A549 (cell line): ENCODE results near the gene KIF3A. TPM values are rescaled to one million over a fixed set of nuclear protein-coding genes. Genes with fewer than 3 reads are reported as not detected.

Experiments
- ATAC-seq, 2 experiments: fragments of 200-7000 bp in 1 of 2; fragments of >200 bp in 1 of 2; cut with Nextera tagmentation in 1 of 2; cut with Tn5 transposase in 1 of 2; 3 replicates each; pipeline versions ENCODE4 v1.8.0 to v1.9.1; 2018 to 2020; ENCODE audit warnings: mild to moderate bottlenecking in 1 of 2, moderate library complexity in 1 of 2
- CTCF ChIA-PET: fragments of 300-600 bp; sonication (Branson Sonifier 250); formaldehyde crosslinking; extraction: SDS; loops from one replicate; lab custom pipeline; 2021; ENCODE audit warnings: antibody characterized with exemption, inconsistent platforms; lab: Yijun Ruan, JAX
- POLR2A ChIA-PET: fragments of 350-600 bp; formaldehyde crosslinking; extraction: SDS; loops from one replicate; lab custom pipeline; 2021; ENCODE audit warnings: antibody characterized with exemption, inconsistent platforms; lab: Yijun Ruan, JAX
- DNase-seq, 2 experiments: peaks; one replicate each; pipeline versions ENCODE4 v3.0.0 to v3.0.0-alpha.2; 2011 to 2016; ENCODE audit warnings: low read depth in 1 of 2, low spot score in 1 of 2
- FAIRE-seq: peaks from 2 replicates; lab custom pipeline; 2011; peaks lifted over from hg19 to GRCh38; lab: Jason Lieb, UNC
- H3K27ac ChIP-seq, 2 experiments: fragments of >200 bp; sonication (Bioruptor Twin); formaldehyde crosslinking; 3 replicates each; pipeline ENCODE4 v1.5.1; 2016 to 2017
- H3K4me1 ChIP-seq: fragments of >200 bp; sonication (Bioruptor Twin); formaldehyde crosslinking; 3 replicates; pipeline ENCODE4 v1.6.1; 2016
- H3K4me2 ChIP-seq: fragments of >200 bp; sonication (Bioruptor Twin); formaldehyde crosslinking; 3 replicates; pipeline ENCODE4 v1.6.1; 2016
- H3K4me3 ChIP-seq: fragments of >200 bp; sonication (Bioruptor Twin); formaldehyde crosslinking; 3 replicates; pipeline ENCODE4 v1.5.1; 2016
- H3K9me3 ChIP-seq: fragments of >200 bp; sonication (Bioruptor Twin); formaldehyde crosslinking; 3 replicates; pipeline ENCODE4 v1.6.1; 2016
- BCL3 ChIP-seq: fragments of >200 bp; sonication (Bioruptor Twin); formaldehyde crosslinking; IDR thresholded peaks from 3 replicates; pipeline ENCODE4 v1.6.1; 2016
- CBX2 ChIP-seq: fragments of 200-600 bp; sonication (generic); IDR thresholded peaks from 2 replicates; pipeline ENCODE4 v1.6.1; 2016; ENCODE audit warnings: low read depth, mild to moderate bottlenecking, borderline replicate concordance
- CEBPB ChIP-seq, 2 experiments: fragments of >200 bp in 1 of 2; sonication (Bioruptor Twin) in 1 of 2; formaldehyde crosslinking in 1 of 2; IDR thresholded peaks; 2 replicates each; pipeline ENCODE4 v1.6.1; 2012 to 2016
- EHF ChIP-seq: fragments of 250-450 bp; sonication (Bioruptor Pico); IDR thresholded peaks from 2 replicates; pipeline ENCODE4 v1.5.0; 2020; ENCODE audit warnings: mild to moderate bottlenecking
- EP300 ChIP-seq, 2 experiments: fragments of >200 bp; sonication (Bioruptor Twin); formaldehyde crosslinking; IDR thresholded peaks; 2 replicates in 1 of 2; 3 replicates in 1 of 2; pipeline ENCODE4 v1.6.1; 2016 to 2017
- HDAC2 ChIP-seq: fragments of 200-600 bp; sonication (generic); IDR thresholded peaks from 2 replicates; pipeline ENCODE4 v1.6.1; 2016
- HOXB13 ChIP-seq: fragments of 250-450 bp; sonication (Bioruptor Pico); IDR thresholded peaks from 2 replicates; pipeline ENCODE4 v1.5.0; 2020; ENCODE audit warnings: low read depth, mild to moderate bottlenecking, moderate library complexity
- HOXB5 ChIP-seq: fragments of 250-450 bp; sonication (Bioruptor Pico); IDR thresholded peaks from 2 replicates; pipeline ENCODE4 v1.5.0; 2020; ENCODE audit warnings: mild to moderate bottlenecking, moderate library complexity
- JUNB ChIP-seq: fragments of >200 bp; sonication (Bioruptor Twin); formaldehyde crosslinking; IDR thresholded peaks from 2 replicates; pipeline ENCODE4 v1.6.1; 2016
- MAZ ChIP-seq: fragments of 150-350 bp; IDR thresholded peaks from 2 replicates; pipeline ENCODE4 v1.6.1; 2014; ENCODE audit warnings: antibody characterized with exemption, low read depth, low read length, borderline replicate concordance
- NFE2L2 ChIP-seq: fragments of 150-350 bp; conservative IDR thresholded peaks from 2 replicates; pipeline ENCODE4 v1.6.1; 2014; ENCODE audit warnings: low read length
- NPAS2 ChIP-seq: fragments of 250-450 bp; sonication (Bioruptor Pico); IDR thresholded peaks from 2 replicates; pipeline ENCODE4 v1.8.0; 2022; ENCODE audit warnings: mild to moderate bottlenecking, moderate library complexity, borderline replicate concordance
- PBX3 ChIP-seq: IDR thresholded peaks from 2 replicates; pipeline ENCODE4 v1.6.1; 2012
- POLR2A ChIP-seq: IDR thresholded peaks from 2 replicates; pipeline ENCODE4 v1.6.1; 2012; ENCODE audit warnings: mild to moderate bottlenecking, low read length
- RARB ChIP-seq: fragments of 250-450 bp; sonication (Bioruptor Pico); IDR thresholded peaks from 2 replicates; pipeline ENCODE4 v1.8.0; 2021; ENCODE audit warnings: mild to moderate bottlenecking, moderate library complexity
- REST ChIP-seq: fragments of 200-600 bp; sonication (generic); IDR thresholded peaks from 2 replicates; pipeline ENCODE4 v1.6.1; 2016; ENCODE audit warnings: antibody characterized with exemption, mild to moderate bottlenecking, moderate library complexity
- SMC3 ChIP-seq: fragments of >200 bp; sonication (Bioruptor Twin); formaldehyde crosslinking; IDR thresholded peaks from 3 replicates; pipeline ENCODE4 v1.6.1; 2018; ENCODE audit warnings: inconsistent platforms
- TFCP2L1 ChIP-seq: fragments of 250-450 bp; sonication (Bioruptor Pico); IDR thresholded peaks from 2 replicates; pipeline ENCODE4 v1.5.0; 2021; ENCODE audit warnings: mild to moderate bottlenecking
- TP53 ChIP-seq: fragments of 250-450 bp; sonication (Bioruptor Pico); IDR thresholded peaks from 2 replicates; pipeline ENCODE4 v1.5.0; 2021; ENCODE audit warnings: mild to moderate bottlenecking, moderate library complexity
- ZC3H11A ChIP-seq: fragments of 450-650 bp; IDR thresholded peaks from 2 replicates; pipeline ENCODE4 v1.6.1; 2014; ENCODE audit warnings: antibody characterized with exemption, mild to moderate bottlenecking
- ZSCAN20 ChIP-seq: fragments of 250-450 bp; sonication (Bioruptor Pico); IDR thresholded peaks from 2 replicates; pipeline ENCODE4 v1.8.0; 2022; ENCODE audit warnings: mild to moderate bottlenecking, moderate library complexity
- WGBS: methylation state at CpG from one replicate; pipeline ENCODE4 v1.1.6; 2017; ENCODE audit errors: missing lambda C conversion rate; 5-methylcytosine and 5-hydroxymethylcytosine counted together
- polyA plus RNA-seq, 4 experiments: library from polyadenylated mRNA; depleted of rRNA in 3 of 4; stranded (reverse); fragments of >200 nt; fragmentation: RNase III in 1 of 4; extraction: RNeasy Plus Mini Kit Qiagen cat#74134 plus additional on column Dnase treatment in 1 of 4; gene quantifications; 2 replicates in 3 of 4; 3 replicates in 1 of 4; pipeline ENCODE4 v1.2.3, GENCODE V29; 2011 to 2017
- TF ChIP-seq, protein P1 (sequence below): fragments of >200 bp; sonication (Bioruptor Twin); formaldehyde crosslinking; IDR thresholded peaks from 3 replicates; pipeline ENCODE4 v1.5.1; 2016
- TF ChIP-seq, protein P2 (sequence below): fragments of 250-450 bp; sonication (Bioruptor Pico); IDR thresholded peaks from 2 replicates; pipeline ENCODE4 v1.5.0; 2021; ENCODE audit warnings: mild to moderate bottlenecking, moderate library complexity, borderline replicate concordance
- TF ChIP-seq, protein P3 (sequence below): fragments of 250-450 bp; sonication (Bioruptor Pico); IDR thresholded peaks from 2 replicates; pipeline ENCODE4 v1.5.0; 2020; ENCODE audit warnings: low read depth, mild to moderate bottlenecking, moderate library complexity
- TF ChIP-seq, protein P4 (sequence below): fragments of 450-650 bp; IDR thresholded peaks from 2 replicates; pipeline ENCODE4 v1.6.1; 2014; ENCODE audit warnings: antibody characterized with exemption

Gene KIF3A
- polyA plus RNA-seq, 2 of the 4 experiments (the other 2 are of a cell fraction) = 12.8 to 20.5 TPM

DNA sequence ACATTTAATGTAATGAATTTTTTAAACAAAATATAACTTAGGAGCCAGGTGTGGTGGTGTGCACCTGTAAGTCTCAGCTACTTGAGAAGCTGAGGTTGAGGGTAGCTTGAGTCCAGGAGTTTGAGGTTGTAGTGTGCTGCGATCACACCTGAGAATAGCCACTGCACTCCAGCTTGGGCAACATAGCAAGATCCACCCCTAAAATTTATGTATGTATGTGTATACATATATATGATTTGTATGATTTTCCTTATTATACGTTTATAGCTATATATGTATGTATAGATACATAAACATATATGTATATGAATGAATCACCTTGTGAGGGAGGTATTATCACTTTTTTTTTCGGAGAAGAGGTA is 9.2 kb upstream of the KIF3A start (continued):
- no peak for TF ChIP-seq REST
- TF ChIP-seq TP53 (CRISPR knock-in tag) = no peak
- TF ChIP-seq, protein P1, sequence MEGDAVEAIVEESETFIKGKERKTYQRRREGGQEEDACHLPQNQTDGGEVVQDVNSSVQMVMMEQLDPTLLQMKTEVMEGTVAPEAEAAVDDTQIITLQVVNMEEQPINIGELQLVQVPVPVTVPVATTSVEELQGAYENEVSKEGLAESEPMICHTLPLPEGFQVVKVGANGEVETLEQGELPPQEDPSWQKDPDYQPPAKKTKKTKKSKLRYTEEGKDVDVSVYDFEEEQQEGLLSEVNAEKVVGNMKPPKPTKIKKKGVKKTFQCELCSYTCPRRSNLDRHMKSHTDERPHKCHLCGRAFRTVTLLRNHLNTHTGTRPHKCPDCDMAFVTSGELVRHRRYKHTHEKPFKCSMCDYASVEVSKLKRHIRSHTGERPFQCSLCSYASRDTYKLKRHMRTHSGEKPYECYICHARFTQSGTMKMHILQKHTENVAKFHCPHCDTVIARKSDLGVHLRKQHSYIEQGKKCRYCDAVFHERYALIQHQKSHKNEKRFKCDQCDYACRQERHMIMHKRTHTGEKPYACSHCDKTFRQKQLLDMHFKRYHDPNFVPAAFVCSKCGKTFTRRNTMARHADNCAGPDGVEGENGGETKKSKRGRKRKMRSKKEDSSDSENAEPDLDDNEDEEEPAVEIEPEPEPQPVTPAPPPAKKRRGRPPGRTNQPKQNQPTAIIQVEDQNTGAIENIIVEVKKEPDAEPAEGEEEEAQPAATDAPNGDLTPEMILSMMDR = no peak
- no peak for TF ChIP-seq RARB (CRISPR knock-in tag)
- no peak for TF ChIP-seq NFE2L2
- no peak for TF ChIP-seq NPAS2
- TF ChIP-seq, protein P2, sequence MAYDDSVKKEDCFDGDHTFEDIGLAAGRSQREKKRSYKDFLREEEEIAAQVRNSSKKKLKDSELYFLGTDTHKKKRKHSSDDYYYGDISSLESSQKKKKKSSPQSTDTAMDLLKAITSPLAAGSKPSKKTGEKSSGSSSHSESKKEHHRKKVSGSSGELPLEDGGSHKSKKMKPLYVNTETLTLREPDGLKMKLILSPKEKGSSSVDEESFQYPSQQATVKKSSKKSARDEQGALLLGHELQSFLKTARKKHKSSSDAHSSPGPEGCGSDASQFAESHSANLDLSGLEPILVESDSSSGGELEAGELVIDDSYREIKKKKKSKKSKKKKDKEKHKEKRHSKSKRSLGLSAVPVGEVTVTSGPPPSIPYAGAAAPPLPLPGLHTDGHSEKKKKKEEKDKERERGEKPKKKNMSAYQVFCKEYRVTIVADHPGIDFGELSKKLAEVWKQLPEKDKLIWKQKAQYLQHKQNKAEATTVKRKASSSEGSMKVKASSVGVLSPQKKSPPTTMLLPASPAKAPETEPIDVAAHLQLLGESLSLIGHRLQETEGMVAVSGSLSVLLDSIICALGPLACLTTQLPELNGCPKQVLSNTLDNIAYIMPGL (CRISPR knock-in tag) = no peak
- no peak for TF ChIP-seq ZC3H11A
- TF ChIP-seq, protein P3, sequence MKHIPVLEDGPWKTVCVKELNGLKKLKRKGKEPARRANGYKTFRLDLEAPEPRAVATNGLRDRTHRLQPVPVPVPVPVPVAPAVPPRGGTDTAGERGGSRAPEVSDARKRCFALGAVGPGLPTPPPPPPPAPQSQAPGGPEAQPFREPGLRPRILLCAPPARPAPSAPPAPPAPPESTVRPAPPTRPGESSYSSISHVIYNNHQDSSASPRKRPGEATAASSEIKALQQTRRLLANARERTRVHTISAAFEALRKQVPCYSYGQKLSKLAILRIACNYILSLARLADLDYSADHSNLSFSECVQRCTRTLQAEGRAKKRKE (CRISPR knock-in tag) = no peak

- WGBS = 43% methylated on average over 2 of the region's 2 CpGs
- ATAC-seq (no peak), FAIRE-seq (no peak), DNase-seq (no peak)
- no peaks in the 10 kb centered on the region for H3K9me3 ChIP-seq
- ChIA-PET POLR2A (no interaction called here), CTCF (interaction anchor here (1.0 to 1.4 kb wide), 3 partner anchors 52 to 69 kb away, joined by 3 read pairs; partner anchors contain the start of gene SOWAHA)
- H3K27ac ChIP-seq = no peak overlapping the region
- H3K4me3 ChIP-seq = no peak overlapping the region
- TF ChIP-seq HOXB5 = no peak
- TF ChIP-seq SMC3 = no peak
- no peak for TF ChIP-seq CEBPB (IDR thresholded peaks at IDR 0.05)
- no peak for TF ChIP-seq CBX2
- TF ChIP-seq RARB (CRISPR knock-in tag) = no peak
- no peak for TF ChIP-seq HDAC2
- no peaks in the 10 kb centered on the region for H3K4me1 ChIP-seq
- no peak overlapping the region for H3K4me2 ChIP-seq
Measured at GRCh38 chr5:132744659-132745058, 7.3 kb upstream of the KIF3A start.

DNA sequence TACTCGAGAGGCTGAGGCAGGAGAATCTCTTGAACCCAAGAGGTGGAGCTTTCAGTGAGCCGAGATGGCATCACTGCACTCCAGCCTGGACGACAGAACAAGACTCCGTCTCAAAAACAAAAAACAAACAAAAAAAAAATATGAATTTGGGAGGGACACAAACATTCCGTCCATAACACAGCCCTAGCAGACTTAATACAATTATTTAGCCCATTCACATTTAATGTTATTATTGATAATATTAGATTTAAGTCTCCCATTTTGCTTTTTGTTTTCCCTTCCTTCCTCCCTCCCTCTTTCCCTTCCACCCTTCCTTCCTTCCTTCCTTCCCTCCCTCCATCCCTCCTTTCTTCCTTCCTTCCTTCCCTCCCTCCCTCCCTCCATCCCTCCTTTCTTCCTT is 5.3 kb upstream of the KIF3A start:
- WGBS = 76% methylated on average over 5 of the region's 5 CpGs
- Histone ChIP-seq H3K27ac (no peak overlapping the region), H3K4me3 (no peak overlapping the region), H3K9me3 (no peaks in the 10 kb centered on the region), H3K4me1 (0 out of 3 replicates have a peak, but pooled peaks cover 4% of the 10 kb centered on the region), H3K4me2 (no peak overlapping the region)
- DNase-seq = no peak
- CTCF ChIA-PET = no interaction called here
- TF ChIP-seq HOXB5 (no peak), TFCP2L1 (CRISPR knock-in tag) (no peak), ZSCAN20 (no peak), JUNB (no peak), HOXB13 (no peak), PBX3 (no peak), EP300 (IDR thresholded peaks at IDR 0.05) (no peak), BCL3 (no peak), CBX2 (no peak), POLR2A (no peak), MAZ (no peak), EHF (CRISPR knock-in tag) (no peak)
- TF ChIP-seq, protein P4, sequence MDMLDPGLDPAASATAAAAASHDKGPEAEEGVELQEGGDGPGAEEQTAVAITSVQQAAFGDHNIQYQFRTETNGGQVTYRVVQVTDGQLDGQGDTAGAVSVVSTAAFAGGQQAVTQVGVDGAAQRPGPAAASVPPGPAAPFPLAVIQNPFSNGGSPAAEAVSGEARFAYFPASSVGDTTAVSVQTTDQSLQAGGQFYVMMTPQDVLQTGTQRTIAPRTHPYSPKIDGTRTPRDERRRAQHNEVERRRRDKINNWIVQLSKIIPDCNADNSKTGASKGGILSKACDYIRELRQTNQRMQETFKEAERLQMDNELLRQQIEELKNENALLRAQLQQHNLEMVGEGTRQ = no peak
- POLR2A ChIA-PET = no interaction called here
- no peak for FAIRE-seq
- ATAC-seq = no peak
